EL (cell line): ENCODE results near the gene PARS2.
"Not testable (repeated sequence)": the region's sequence is repeated elsewhere in the genome, so short reads cannot be mapped to it uniquely, and the experiment has no call there.

Source experiments
- DNase-seq: peaks from one replicate; pipeline ENCODE4 v3.0.0-alpha.2; 2016

Gene PARS2

DNA sequence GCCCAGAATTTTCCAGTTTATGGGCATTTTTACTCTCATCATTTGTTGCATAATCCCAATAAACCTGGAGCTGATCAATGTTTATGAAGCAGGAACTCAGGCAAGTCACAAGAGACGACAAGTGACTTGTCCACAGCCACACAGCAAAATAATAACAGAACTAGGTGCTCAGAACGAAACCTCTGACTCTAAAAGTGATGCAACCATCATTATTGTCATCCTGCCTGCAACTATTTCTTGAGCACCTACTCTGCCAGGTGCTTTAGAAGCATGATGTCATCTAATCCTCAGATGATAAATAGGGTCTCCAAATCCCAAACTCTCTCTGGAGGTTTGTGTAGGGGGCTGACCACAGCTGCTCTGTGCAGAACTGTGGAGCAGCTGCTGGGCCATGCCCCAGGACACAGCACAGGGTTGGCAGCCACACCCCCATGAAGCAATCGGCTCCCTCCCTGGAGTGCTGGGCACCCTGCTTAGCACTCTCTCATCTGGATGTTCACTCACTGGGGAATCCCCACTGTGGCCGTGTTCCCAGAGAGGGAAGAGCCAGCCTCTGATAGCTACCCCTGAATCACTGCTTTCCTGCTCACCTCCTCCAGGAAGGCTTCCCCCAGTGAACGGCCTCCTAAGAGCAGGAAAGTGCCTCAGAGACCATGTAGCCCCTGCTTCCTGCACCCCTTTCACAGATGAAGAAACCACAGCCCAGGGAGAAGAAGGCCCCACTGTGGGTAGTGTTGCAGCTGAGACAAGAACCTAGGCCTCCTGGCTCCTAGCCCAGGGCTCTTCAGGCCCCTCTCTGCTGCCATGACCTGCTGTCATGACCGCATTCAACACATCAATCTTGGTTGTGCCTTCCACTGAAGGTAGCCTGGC lies 34.7 kb upstream of the PARS2 start:
- DNase-seq: peak; percentile 58

DNA sequence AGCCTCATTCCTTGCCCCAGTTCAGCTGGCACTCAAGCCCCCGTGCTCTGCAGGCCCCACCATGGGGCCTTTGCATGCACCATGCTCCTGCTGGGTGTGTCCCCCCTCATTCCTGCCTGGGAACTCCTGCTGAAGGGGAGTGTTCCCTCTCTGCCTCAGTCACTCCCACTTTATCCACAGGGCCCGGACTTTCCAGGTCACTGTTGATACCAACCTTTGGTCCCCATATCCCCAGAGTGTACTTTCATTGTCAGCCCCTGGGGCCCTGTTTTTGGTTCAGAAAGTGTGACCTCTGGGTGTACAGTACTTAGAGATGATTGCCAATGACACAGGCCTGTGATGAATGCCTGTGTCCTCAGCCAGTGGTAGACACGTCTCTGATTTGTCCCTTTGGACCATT lies 33.9 kb upstream of the PARS2 start:
- no peak for DNase-seq

DNA sequence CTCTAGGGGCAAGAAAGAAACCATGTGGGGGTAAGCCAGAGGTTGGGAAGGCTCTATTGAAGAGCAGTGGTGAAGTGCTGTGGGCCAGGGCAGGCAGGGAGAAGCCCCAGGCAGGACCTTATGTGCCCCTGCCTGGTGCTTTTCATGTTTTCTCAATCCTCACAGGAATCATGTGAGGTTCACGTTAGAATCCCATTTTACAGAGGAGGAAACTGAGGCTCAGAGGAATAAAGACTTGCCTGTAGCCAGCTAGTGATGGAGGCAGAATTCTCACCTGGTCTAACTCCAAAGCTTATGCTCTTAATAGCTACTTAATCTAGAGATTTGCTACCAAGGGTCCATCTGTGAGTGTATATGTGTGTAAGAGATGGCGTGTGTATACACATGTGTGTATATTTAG lies 32.6 kb upstream of the PARS2 start:
- DNase-seq: no peak

DNA sequence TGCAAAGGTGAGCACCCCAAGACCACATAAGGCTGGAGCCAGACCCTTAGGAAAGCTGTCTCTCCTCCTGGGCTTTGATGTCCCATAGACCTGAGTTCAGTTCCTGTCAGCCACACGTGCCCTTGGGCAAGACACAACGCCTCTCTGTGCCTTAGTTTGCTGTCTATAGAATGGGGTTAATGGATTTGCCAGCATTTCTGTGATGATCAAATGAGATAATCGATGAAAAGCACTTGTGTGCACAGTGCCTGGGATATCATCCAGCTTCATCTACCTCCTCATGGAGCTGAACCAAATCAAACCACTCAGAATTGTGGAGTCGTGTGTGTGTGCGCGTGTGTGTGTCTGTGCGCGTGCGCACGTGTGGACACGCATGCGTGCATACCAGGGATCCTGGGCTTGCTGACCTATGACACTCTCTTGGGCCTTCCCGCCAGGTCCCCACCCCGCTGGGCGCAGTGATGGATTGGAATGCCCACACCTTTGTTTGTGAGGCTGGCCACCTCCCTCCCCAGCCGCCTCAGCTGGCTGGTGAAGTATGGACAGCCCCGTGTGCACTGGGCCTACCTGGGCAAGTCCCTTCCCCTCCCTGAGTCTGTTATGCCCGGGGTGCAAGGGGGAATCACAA lies 31.6 kb upstream of the PARS2 start:
- no peak for DNase-seq

DNA sequence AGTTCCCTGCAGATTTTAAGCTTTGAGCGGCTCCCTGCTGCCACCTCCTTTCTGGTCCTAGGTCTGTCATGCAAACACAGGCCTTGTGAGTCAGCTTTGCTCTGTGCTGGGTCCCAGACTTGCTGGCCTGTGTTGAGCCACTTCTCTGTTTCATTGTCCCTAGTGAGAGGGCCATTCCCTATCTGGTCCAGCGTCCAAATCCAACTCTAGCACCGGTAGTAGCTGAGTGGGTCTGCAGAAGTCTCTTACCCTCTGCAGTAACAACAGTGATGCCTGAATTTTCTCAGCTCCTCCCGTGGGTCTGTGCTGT lies 31.0 kb upstream of the PARS2 start:
- DNase-seq: no peak

DNA sequence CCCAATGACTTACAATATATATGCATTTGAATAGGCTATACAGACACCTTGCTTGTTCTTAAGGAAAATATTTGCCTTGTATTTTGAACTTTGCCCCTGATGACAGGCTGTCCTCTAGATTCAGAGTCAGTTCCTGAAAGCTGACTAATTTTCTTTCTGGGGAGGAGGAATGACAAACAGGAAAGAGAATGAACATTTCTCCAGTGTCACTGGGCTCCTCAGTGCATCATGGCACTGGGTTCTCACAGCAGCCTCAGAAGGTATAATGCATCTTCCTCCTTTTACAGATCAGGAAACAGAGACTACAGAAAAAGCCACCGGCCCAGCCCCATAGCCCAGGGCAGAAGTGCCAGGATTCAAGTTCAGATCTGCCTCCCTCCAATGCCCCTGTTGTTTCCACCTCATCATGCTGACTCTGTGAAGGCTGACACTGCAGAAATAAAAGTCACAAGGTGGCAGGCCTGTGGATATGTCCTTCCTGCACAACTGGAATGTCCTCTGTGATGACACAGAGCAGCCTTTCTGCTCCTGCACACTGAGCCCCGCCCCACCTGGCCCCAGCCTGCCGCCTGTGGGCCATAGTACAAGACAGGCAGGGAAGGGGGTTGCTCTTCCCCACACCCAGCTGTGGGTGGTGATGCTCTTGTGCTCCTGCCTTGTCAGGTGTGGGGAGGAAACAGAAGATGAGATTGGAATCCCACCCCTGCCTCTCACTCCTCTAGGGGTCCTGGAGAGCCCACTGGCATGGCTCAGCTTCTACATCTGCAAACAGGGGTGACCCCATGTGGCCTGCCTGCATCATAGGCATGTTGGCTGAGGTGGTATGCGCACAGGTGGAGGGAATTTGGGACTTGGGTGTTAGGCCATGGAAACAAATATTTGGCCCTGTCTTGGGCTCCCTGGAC lies 30.4 kb upstream of the PARS2 start:
- DNase-seq: peak; percentile 10

DNA sequence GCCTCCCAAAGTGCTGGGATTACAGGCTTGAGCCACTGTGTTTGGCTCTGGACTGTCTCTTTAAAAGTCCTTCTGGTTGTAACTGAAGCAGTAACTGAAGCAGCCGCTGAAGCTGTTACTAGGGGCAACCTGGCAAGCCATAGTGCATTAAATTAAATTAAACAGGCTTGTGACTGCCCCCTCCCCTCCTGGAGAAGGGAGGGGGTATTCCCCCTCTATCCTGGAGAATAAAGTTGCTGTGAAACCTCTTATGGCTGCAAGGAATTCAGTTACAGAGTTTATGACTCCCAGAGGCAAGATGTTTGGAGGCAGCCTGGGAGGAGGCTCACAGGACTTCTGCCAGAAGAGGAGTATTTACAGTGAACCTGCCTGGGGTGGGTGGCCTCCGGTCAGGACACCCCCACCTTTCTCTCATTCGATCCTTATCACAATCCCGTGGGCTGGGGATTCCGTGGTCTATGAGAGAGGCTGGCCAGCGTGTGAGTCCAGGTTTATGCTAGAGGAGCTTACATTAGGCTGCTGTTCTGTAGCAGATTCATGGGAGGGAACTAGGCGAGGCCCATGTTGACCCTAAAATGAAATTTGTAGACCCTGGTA lies 28.5 kb upstream of the PARS2 start:
- DNase-seq: no peak

DNA sequence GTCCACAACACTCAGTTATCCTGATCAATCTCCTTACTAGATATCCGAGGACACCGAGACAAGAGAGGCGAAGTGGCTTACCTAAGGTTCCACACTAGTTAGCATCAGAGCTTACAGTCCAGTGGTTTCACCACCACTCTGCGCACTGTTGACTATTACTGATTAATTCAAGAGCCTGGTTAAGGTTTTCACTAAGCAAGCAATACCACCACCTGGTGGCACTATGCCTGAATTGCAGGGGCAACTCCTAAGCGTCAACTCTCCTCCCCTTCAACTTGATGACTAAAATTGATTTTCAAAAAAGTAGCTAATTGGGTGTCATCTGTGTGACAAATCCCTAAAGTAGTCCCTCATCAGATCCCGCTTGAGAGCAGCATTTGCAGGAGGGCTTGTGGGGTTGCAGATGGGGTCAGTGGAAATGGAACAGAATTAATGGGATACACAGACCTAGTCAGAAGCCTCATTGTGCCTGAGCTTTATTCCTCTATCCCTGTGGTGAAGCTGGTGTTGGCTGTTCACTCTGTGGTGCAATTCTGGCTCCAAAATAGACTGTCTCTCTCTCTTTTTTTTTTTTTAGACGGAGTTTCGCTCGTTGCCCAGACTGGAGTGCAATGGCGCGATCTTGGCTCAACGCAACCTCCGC lies 27.7 kb upstream of the PARS2 start:
- DNase-seq: peak; percentile 23

DNA sequence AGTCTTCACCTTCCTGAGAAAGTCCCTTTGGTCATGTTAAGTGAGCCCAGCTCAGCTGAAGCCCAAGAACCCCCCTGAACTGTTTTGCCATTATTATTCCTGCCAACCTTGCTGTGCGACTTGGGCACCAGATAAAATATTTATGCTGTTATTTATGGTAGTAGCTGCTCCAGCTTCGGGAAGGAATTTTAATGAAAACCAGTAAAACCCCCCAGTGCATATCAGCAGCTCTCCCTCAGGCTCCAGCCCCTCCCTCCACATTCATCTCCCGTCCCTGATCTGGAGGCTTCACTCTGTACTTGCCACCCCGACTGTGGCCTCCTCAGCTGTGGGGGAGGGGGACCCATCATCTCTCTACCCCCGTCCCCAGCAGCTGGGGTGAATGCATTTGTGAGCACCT lies 24.1 kb upstream of the PARS2 start:
- DNase-seq: no peak

DNA sequence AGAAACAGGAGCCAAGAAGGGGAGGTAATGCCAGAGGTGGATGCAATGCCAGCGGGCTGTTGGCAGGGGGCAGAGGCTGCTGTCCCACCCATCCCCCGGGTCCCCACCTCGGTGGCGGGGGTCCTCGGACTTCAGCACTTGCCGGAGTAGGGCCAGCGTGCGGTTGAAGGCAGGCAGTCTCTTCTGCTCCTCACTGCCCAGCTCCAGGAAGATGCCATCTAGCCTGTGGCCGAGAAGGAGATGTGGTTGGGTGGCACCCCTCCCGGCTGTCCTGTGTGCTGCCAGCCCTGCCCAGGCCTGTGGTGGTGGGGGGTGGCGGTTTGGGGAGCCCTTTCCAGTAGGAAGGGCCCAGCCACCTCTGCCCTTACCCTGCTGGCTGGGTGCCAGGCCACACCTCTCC lies 23.3 kb upstream of the PARS2 start:
- no peak for DNase-seq

DNA sequence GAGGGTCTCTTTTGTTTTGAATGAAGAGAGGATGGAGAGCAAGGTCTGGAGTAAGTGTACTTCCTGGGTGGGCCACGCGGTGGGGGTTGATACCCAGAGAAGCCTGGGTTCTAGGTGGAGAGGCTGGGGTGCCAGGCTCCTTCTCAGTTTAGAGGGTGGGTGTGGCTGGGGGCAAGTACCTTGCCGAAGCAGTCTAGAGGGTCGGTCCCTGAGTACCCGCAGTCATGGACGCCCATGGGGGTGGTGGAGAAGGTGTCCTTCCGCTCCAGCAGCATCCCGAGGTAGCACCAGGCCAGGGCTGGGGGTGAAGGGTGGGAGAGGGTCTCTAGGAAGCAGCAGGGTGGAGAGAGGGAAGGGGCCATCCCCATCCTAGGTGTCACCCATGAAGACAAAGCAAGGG lies 22.5 kb upstream of the PARS2 start:
- no peak for DNase-seq

DNA sequence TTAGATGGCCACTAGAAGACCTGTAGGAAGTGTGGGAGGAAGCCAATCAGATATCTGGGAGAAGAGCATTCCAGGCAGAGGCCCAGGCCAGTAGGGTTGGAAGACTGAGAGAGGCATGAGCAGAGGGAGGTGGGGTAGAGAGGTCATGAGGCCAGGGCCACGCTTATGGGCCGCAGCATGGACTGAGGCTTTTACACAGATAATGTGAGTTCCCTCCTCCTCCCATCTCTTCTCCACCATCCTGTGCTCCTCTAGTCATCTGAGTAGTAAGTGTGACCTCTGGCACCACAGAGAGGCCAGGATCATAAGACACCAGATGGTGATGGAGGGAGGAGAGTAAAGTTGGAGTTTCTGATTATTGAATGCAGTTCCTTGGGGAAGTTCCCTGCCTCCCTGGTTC lies 19.7 kb upstream of the PARS2 start:
- DNase-seq: no peak

DNA sequence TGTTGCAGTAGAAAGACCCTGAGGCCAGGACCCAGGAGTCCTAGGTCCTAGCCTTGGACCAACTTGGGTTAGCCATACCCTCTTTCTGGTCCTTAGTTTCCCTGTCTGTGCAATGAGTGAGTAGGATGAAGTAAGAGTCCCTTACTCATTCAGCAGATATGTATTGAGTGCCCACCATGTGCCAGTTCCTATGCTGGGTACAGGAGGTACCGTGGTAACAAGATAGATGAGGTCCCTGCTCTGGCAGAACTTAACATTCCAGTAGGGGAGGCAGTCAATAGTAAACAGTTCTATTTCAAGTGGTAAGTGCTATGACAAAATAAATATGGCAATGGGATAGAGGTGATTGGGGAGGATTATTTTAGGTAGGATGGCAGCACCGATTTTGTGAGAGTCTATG lies 18.3 kb upstream of the PARS2 start:
- no peak for DNase-seq

DNA sequence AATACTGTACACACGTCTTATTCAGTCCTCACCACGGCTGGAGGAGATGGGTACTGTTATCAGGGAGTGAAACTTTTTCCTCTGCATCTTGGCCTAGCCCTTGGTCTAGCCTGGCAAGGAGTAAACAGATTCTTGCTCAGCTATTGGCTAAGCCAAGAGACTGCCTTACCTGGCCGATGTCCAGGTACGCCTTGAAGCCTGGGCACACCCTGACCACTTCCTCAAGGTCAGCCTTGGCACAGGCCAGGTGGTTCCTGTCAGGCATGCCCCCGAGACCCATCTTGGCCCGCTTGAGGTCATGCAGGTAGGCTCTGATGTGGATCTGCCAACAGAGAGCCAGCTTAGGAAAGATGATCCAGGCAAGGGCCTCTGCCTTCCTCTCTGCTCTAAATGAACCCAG lies 17.8 kb upstream of the PARS2 start:
- DNase-seq: no peak

DNA sequence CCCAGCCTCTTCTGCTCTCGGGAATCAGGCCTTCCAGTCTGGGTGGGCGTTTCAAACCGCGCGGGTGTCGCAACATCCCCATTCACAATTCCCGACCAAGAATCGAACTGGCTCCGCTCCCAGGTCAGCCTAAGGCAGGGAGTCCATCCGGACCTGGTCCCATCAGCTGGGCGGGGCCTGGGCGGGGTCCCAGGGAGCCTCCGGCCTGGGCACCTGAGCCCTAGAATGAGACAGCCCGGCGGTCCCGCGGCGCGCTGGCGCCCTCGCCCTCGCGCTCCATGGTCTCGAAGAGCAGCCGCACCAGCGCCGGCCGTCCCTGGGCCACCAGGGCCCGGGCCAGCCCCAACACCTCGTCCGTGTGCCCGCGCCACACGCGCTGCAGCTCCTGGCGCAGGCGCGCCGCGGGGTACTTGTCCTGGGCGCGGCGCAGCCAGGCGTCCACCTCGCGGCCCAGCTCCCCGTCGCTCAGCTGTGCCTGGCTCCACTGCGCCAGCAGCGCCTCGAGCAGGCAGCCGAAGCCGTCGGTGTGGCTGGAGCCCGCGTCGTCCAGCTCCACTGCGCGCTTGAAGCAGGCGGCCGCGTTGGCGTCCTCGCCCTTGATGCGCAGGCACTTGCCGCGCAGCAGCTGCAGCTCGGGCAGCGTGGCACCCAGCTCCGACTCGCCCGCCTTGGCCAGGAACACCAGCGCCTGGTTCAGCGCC lies 16.9 kb upstream of the PARS2 start:
- DNase-seq: peak; percentile 7

DNA sequence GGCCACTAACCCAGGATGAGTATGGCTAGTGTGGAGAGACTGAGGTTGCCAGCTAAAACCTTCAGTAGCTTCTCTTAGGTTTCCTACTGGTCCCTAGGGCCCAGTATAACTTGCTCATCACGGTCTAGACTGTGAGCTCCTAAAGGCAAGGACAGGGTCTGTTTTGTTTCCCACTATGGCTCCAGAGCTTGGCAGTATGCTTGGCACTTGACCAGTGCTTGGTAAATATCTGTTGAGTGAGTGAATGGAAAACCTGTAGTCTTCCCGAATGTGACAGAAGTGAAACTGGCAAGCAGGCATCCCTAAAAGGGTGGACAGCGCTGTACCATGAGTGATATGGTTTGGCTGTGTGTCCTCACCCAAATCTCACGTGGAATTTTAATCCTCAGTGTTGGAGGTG lies 13.1 kb upstream of the PARS2 start:
- no peak for DNase-seq

DNA sequence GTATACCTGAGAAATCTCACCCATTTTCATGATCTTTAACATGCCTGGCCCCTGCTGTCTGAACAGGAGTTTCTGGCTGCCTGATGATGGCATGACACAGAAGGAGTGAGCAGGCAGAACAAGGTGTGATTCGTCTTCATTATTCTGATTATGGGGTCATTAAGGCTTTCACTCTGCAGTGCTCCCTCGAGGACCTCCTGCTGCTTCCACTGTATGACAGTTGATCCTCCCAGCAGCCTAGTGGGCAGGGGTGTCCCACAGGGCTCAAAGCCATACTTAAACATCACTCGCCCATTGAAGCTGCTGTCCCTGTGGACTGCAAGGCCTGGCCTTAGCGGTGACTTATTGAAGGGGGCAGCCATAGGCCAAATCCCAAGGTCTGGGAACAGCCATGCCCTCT lies 12.7 kb upstream of the PARS2 start:
- DNase-seq: no peak

DNA sequence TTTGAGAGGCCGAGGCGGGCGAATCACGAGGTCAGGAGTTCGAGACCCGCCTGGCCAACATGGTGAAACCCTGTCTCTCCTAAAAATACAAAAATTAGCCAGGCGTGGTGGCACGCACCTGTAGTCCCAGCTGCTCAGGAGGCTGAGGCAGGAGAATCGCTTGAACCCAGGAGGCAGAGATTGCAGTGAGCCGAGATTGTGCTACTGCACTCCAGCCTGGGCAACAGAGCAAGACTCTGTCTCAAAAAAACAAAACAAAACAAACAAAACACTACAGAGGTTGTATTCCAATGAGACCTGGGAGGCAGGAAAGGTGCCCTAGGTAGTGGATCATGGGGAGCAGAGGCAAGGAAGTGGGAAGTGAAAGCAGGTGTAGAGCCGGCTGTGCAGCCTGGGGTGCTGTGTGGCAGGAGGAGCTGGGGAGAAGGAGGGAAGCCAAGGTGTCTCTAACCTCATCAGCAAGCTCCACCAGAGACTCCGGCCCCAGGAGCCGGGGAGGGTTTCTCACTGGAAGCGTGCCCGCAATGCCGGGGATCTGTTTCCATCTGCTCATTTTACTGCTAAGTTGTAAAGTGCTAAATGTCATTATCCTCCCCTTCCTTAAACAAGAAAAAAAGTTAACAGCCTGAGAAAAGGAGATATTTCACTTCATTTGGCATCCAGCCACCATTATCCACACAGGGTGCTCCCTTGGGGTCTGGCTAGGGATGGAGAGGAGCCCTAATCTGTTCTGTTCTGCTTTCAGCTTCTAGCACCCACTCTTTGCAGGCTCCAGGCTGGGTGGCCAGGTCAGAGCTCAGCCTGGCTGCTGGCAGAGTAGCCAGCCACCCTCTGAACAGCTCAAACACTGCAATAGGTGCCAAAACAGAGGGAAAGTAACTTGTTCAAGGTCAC lies 11.8 kb upstream of the PARS2 start:
- DNase-seq: not testable (repeated sequence)

DNA sequence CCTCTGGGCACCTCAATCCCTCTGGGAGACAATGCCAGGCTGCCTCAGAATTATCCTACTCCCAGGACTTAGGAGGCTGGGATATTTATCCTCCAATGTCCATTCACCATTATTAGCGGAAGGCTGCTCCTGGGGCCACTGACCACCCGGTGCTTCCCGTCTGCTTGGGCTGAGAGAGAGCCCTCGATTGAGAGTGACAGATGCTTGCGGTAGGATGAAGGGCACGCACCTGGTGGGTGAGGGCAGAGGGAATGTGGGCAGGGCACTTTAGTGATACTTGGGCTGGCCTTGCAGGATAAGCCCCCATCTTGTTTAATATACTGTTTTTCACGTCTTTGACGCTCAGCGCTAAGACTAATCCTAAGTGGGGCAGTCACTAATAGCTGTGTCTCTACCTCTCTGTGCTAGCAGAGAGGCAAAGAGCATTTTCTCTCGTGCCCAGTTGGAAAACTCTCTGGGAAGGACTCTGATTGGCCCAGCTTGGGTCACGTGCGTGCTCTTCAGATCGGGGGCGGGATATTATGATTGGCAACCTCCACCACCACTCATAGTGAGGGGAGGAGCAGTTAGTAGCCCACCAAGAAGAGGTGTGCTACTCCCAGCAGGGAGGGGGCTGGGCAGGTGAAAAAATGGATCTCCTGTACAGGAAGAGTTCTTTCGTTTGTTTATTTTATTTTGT lies 10.6 kb upstream of the PARS2 start:
- DNase-seq: peak; percentile 50

DNA sequence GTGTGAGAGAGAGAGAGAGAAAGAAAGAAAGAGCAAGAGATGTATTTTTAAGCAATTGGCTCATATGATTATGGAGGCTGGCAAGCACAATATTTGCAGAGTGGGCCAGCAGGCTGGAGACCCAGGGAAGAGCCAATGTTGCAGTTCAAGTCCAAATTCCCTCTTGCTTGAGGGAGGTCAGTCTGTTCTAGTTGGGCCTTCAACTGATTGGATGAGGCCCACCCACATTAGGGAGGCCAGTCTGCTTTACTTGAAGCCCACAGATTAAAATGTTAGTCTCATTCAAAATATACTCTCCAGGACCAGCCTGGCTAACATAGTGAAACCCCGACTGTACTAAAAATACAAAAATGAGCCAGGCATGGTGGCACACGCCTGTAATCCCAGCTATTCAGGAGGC lies 8.6 kb upstream of the PARS2 start:
- no peak for DNase-seq

DNA sequence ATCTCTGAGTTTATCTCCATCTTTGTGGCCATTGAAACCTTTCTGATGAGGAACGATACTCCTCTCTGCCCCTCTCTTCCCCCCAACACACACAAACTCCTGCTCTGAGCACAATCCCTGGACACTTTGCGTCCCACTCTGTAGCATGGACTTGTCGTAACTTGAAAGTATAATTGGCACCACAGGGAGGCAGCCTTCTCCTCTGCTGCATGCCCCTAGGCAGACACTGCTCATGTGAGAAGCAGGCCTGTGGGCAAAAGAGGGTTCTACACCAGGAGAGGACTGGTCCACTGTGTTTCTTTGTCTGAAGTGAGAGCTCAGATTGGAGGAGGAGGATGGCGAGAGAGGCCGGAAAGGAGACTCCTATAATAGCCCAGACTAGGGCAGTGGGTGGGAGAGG lies 3.8 kb upstream of the PARS2 start:
- DNase-seq: peak; percentile 9
